Ovary (tissue), 9 donors: Measurements from ENCODE around the gene STARD8. TPM values are rescaled to one million over a fixed set of nuclear protein-coding genes. Genes with fewer than 3 reads are reported as not detected.
A peak's percentile ranks its signal among the peaks of the same experiment; 100 is the strongest.

Experiments
- DNase-seq, 5 donors: peaks; one replicate each; pipeline ENCODE4 v3.0.0-alpha.2; 2019 to 2020
- H3K27ac ChIP-seq, 2 donors: fragments of 200-600 bp; one replicate each; pipeline versions ENCODE4 v1.5.1 to v1.8.0; 2019 to 2022
- H3K27me3 ChIP-seq: fragments of 200-600 bp; one replicate; pipeline ENCODE4 v1.8.0; 2022
- H3K36me3 ChIP-seq: fragments of 200-600 bp; sonication (generic); one replicate; pipeline ENCODE4 v1.5.1; 2019
- H3K4me1 ChIP-seq: one replicate; pipeline ENCODE4 v1.8.1; 2013; ENCODE audit warnings: mild to moderate bottlenecking, moderate library complexity; ENCODE audit not compliant: insufficient read depth
- H3K4me3 ChIP-seq: fragments of 200-600 bp; sonication (generic); one replicate; pipeline ENCODE4 v1.5.1; 2017
- H3K9me3 ChIP-seq, 2 donors: fragments of 200-600 bp in 1 of 2; sonication (generic) in 1 of 2; one replicate each; pipeline versions ENCODE4 v1.5.1 to v1.8.1; 2013 to 2019; ENCODE audit warnings: mild to moderate bottlenecking in 1 of 2, moderate library complexity in 1 of 2
- CTCF ChIP-seq, 3 donors: fragments of 450-650 bp in 2 of 3; fragments of 200-600 bp in 1 of 3; IDR thresholded peaks; one replicate each; pipeline versions ENCODE4 v1.5.1 to v1.8.0; 2016 to 2022; ENCODE audit warnings: antibody characterized with exemption in 3 of 3, mild to moderate bottlenecking in 1 of 3
- EP300 ChIP-seq: sonication (generic); formaldehyde crosslinking; IDR thresholded peaks from one replicate; pipeline ENCODE4 v1.6.1; 2017; ENCODE audit warnings: antibody characterized with exemption
- POLR2A ChIP-seq: fragments of 450-650 bp; IDR thresholded peaks from one replicate; pipeline ENCODE4 v1.6.1; 2017; ENCODE audit warnings: antibody characterized with exemption, mild to moderate bottlenecking, moderate library complexity
- WGBS, 3 donors: extraction: QIAGEN DNeasy Blood & Tissue Kit in 1 of 3; methylation state at CpG; one replicate each; pipeline versions ENCODE4 v1.1.5 to v1.1.7; 2013 to 2017; 5-methylcytosine and 5-hydroxymethylcytosine counted together
- intact Hi-C, 4 donors: fragments of 100-400 bp; cut with DNase I; formaldehyde crosslinking; loops; one replicate each; pipeline versions ENCODE4 v1.11.0 to v1.15.1; 2022 to 2023
- polyA plus RNA-seq, 2 donors: library from polyadenylated mRNA; stranded (reverse); fragments of 200-250 nt in 1 of 2; fragments of 350-450 nt in 1 of 2; fragmentation: Illumina TruSeq in 1 of 2; extraction: RNeasy Lipid Tissue Mini Kit (QIAGEN cat#74804) in 1 of 2; gene quantifications; one replicate each; pipeline ENCODE4 v1.2.3, GENCODE V29; 2013 to 2014
- total RNA-seq, 7 donors: library from RNA; depleted of rRNA in 2 of 7; stranded (reverse); fragments of >200 nt in 2 of 7; fragmentation: NEBNext Ultra II Directional in 3 of 7; extraction: Animal tissue kit (Norgen Biotek cat#: 25700) in 3 of 7; gene quantifications; one replicate each; pipeline versions ENCODE4 v1.1.0 to v1.2.4, GENCODE V29; 2016 to 2023
- donor health status: DM: no; HTN: no; CAD: no; lungs with moderate emphysema.
- donor health status: DM: no; HTN: no; CAD: no.
- donor health status: Bipolar disorder and iron deficiency.
- donor health status: DM: yes; HTN: yes; CAD: no.
- donor health status: DM: no; HTN: no; CAD: no.
- donor health status: DM: yes; HTN: yes; CAD: no.

The STARD8 gene
- total and polyA plus RNA-seq, 9 donors, result 2.3 to 7.8 (median 4.6) TPM

GRCh38 chrX:68710870-68711576, 63.6 kb downstream of the STARD8 start:
- TF ChIP-seq POLR2A (no peak), EP300 (no peak), CTCF (IDR thresholded peaks at IDR 0.05) (peak in 2 of 3 donors; percentile 42 to 50)
- H3K4me3 ChIP-seq, result no peak overlapping the region
- intact Hi-C loops, result loop anchor here in 2 of 4 donors (5.0 to 10.0 kb wide), 3 partner anchors 194 to 516 kb away; no protein-coding TSS in a partner anchor
- H3K27me3 ChIP-seq, result no peaks in the 10 kb centered on the region
- 40 to 42% (median 42%) methylated on average over 4 of the region's 4 CpGs for WGBS, 3 donors
- no peaks in the 10 kb centered on the region for H3K4me1 ChIP-seq
- DNase-seq, result peak in 3 of 5 donors; percentile 27 to 50 (median 31)
- no peaks in the 10 kb centered on the region for H3K36me3 ChIP-seq
- no peak overlapping the region for H3K27ac ChIP-seq
- H3K9me3 ChIP-seq, result no peaks in the 10 kb centered on the region

- TF ChIP-seq POLR2A (no peak), CTCF (IDR thresholded peaks at IDR 0.05) (no peak), EP300 (no peak)
- WGBS, 3 donors, result 53 to 62% (median 60%) methylated on average over 5 of the region's 5 CpGs
- H3K27ac ChIP-seq, result no peak overlapping the region
- H3K27me3 ChIP-seq, result no peaks in the 10 kb centered on the region
- intact Hi-C loops, result loop anchor here in 2 of 4 donors (5.0 to 10.0 kb wide), 3 partner anchors 195 to 517 kb away; no protein-coding TSS in a partner anchor
- H3K4me1 ChIP-seq, result no peaks in the 10 kb centered on the region
- H3K36me3 ChIP-seq, result no peaks in the 10 kb centered on the region
- H3K4me3 ChIP-seq, result no peak overlapping the region
- DNase-seq, result no peak
- no peaks in the 10 kb centered on the region for H3K9me3 ChIP-seq
These were observed 64.4 kb downstream of the STARD8 start for GRCh38 chrX:68711845-68712244.

DNA sequence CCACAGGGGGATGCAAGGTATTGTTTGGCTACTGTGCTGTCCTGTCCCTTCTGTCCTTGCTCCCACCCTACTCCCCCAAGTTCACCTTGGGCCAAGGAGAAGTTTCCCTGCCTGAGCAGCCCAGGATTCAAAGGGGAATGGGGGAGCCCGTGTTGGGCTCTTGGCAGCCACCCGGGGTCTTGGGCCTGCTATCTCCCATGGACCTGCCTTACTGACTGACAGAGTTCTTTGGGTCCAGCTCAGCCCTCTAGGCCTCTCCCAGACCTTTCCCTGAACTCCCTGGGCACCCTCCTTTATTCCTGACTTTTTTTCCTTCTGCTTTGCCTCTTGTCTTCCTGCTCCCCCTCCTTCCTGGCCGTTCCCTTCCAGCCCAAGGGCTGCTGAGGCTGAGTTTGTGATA, 67.4 kb downstream of the STARD8 start:
- DNase-seq, result peak in 1 of 5 donors; percentile 10
- intact Hi-C loops, result loop anchor here in 2 of 4 donors (5.0 to 10.0 kb wide), 3 partner anchors 198 to 520 kb away; no protein-coding TSS in a partner anchor
- no peak for TF ChIP-seq POLR2A
- no peak for TF ChIP-seq EP300
- no peak for TF ChIP-seq CTCF (IDR thresholded peaks at IDR 0.05)
- Histone ChIP-seq H3K4me3 (no peak overlapping the region), H3K9me3 (no peaks in the 10 kb centered on the region), H3K27ac (no peak overlapping the region), H3K27me3 (no peaks in the 10 kb centered on the region), H3K4me1 (no peaks in the 10 kb centered on the region), H3K36me3 (no peaks in the 10 kb centered on the region)
- WGBS, 3 donors, result 52 to 75% (median 57%) methylated on average over 3 of the region's 3 CpGs

GRCh38 chrX:68717196-68717595, 69.7 kb downstream of the STARD8 start:
- 85 to 96% (median 90%) methylated on average over 12 to 13 of the region's 13 CpGs for WGBS, 3 donors
- Histone ChIP-seq H3K27ac (no peak overlapping the region), H3K36me3 (no peaks in the 10 kb centered on the region), H3K27me3 (no peaks in the 10 kb centered on the region), H3K4me3 (no peak overlapping the region), H3K9me3 (no peaks in the 10 kb centered on the region), H3K4me1 (no peaks in the 10 kb centered on the region)
- TF ChIP-seq CTCF (IDR thresholded peaks at IDR 0.05) (no peak), EP300 (no peak), POLR2A (no peak)
- peak in 1 of 5 donors; percentile 10 for DNase-seq
- intact Hi-C loops, result loop anchor here in 2 of 4 donors (10.0 kb wide), 2 partner anchors 202 to 522 kb away; no protein-coding TSS in a partner anchor
